ENCODE data around the gene LRRFIP1.
A peak's percentile ranks its signal among the peaks of the same experiment; 100 is the strongest.
"Not testable (repeated sequence)": the region's sequence is repeated elsewhere in the genome, so short reads cannot be mapped to it uniquely, and the experiment has no call there.

The LRRFIP1 gene, protein sequence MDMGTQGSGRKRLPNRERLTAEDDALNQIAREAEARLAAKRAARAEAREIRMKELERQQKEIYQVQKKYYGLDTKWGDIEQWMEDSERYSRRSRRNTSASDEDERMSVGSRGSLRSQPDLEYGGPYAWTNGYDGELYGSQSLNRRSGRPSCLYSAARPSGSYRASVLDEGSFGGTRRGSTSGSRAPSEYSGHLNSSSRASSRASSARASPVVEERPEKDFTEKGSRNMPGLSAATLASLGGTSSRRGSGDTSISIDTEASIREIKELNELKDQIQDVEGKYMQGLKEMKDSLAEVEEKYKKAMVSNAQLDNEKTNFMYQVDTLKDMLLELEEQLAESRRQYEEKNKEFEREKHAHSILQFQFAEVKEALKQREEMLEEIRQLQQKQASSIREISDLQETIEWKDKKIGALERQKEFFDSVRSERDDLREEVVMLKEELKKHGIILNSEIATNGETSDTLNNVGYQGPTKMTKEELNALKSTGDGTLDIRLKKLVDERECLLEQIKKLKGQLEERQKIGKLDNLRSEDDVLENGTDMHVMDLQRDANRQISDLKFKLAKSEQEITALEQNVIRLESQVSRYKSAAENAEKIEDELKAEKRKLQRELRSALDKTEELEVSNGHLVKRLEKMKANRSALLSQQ

DNA sequence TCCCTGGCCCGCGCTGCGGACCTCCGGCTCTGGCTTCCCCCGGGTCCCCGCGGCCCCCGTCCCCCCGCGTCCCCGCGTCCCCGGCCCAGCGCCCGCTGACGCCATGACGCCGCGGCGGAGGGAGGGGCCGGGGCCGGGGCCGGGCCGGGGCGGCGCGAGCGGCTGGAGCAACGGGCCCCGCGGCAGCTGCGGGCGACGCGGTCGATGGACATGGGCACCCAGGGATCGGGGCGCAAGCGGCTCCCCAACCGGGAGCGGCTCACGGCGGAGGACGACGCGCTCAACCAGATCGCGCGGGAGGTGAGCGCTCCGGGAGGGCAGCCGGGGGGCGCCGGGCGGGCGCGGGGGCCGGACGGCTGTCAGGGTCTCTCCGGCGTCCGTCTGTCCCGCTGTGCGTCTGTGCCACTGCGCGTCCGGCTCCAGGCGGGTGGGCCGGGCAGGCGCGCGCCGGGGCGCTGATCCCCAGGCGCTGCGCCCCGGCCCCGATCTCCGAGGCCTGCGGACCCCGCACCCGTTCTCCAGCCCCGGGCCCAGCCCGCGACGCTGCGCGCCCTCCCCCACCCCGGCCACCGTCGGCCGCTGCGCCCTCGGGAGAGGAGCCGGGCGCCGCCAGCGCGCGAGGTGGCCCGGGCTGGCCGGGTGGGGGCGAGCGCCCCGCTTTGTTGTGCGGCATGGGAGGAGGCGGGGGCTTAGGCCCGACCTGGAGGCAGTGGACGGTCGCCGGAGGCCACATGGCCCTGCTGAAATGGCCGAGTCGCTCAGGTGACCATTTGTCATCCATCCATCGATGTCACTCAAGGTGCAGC, at the start of gene LRRFIP1:
Gene LRRFIP1, plus strand, starts transcription at position 147 of the 806 bp plus-strand sequence. Its CDS starts 58 bp downstream, at position 205.
- no peak for DNase-seq

DNA sequence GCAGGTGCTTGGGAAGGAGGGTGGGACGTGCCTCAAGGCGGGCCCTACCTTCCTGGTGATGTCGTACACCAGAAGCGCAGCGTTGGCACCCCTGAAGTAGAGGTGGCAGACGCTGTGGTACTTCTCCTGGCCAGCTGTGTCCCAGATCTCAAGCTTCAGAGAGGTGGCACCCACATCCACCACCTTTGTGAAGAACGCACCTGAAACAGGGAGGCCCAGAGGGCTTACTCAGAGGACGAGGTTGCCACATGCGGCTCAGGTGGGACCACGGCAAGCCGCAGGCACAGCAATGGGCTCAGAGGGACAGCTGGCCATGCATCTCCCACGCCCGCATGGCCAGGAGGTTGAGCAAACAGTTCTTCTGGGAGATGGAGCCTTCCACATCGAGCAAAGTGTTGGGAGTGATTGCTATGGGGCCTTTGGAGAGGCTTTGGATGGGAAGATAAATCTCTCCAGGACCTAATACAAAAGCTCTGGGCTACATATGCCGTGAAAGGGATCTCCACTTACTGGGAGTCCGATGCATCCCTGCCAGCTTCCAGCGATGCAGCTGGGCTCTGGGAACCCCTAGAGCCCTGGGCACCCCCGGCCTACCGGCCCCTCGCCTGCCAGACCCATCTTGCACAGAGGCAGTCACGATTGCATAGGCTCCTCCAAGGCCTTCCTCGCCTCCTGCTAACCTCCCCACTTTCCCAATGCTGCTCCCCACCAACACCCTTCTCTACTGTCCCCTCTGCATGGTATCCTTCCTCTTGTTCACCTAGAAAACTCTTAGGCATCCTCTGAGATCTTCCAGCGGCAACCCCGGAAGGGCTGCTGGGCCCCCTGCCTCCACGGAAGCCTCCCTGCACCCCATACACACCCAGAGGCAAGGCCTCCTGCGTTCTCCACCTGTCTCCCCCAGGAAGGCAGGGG, 49.2 kb upstream of the LRRFIP1 start:
- no peak for DNase-seq

DNA sequence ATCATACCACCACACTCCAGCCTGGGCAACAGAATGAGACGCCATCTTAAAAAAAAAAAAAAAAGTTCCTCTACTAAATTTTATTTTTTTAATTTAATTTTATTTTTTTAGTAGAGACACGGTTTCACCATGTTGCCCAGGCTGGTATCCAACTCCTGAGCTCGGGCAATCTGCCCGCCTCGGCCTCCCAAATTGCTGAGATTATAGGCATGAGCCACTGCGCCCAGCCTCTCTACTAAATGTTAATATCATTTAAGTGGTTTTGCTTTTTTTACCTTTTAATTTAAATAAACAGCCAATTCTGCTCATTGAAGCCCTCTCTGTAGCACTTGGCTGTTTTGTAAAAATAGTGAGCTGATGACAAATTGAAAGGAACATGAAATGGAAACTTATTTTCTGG, 46.1 kb upstream of the LRRFIP1 start:
- no peak for DNase-seq

DNA sequence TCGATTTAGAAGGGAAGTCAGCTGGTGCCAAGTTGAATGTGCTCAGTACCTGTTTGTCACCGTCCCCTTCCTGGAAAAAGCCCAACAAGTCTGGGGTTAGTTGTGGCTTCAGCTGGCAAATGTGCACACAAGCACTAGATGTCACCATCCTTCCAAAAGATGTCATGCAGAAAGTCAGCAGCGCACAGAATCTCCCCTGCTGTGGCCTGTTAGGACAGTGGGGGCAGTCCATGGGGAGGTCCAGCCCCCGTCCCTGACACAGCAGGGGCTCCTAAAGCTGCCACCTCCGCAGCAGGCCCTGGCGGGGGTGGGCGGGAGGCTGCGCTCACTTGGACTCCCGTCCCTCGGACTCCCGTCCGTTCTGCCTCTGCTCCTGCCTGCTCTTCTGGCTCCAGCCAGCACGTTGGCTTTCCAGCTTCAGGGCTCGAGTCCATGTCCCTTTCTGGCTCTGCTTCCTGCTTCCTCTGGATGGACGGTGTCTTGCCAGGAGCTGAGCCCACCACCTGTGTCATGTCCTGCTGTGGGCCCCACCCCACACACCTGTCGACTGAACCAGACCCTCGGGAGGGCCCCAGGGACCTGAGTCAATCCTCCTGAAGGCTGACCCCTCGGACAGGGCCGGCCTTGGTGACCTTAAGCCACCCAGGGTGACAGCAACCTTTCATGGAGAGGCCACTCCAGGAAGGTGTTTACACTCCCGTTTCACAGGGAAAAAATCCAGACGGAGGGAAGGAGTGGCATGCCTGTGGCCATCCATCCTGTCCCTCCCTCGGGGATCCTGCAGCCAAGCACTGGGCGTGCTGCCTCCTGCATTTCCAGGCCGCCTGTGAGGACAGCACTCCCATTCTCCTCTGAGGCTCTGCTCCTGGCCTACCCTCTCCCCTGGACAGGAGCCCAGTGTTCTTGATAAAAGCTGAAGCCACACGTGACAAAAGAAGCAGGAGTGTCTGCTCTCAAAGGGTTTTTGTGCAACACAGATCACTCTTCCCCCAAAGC, 45.3 kb upstream of the LRRFIP1 start:
- peak; percentile 40 to 57 for DNase-seq

DNA sequence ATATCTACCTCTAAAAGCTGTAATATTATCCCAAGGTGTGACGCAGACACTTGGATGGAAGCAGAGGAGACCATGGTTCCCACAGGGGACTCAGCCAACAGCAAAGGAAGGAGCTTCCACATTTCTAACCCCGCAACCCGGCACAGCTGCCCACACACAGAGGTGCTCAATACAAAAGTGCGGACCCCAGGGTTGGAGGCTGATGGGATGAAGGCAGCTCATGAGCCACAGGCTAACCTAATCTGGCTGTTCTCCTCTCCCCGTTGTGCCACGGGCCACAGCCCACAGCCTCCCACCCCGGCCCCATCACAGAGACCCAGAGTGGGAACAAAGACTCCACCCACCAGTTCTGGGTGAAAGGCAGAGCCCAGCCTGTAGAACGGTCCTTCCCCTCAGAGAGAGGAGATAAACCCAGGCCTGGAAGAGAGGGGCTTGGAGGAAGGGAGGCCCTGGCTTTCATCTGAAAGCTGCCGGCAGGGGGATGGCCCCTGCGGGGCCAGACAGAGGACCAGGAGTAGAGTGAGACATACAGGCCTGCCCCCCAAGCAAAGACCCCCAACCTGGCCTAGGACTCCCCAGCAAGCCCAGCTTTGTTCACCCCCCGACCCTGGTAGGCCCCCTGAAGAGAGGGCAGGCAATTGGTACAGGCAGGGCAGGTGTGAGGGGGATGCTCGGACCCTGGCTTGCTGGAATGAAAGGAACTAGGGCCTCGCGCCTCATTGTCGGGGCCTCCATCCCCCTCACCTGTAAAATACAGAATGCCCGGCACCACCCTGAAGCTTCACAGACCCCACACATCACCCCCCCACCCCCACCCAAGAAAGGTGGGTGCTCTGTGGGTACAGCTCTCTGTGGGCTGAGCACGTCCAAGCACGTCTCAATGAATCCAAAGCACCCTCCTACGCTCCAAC, 43.7 kb upstream of the LRRFIP1 start:
- no peak for DNase-seq

DNA sequence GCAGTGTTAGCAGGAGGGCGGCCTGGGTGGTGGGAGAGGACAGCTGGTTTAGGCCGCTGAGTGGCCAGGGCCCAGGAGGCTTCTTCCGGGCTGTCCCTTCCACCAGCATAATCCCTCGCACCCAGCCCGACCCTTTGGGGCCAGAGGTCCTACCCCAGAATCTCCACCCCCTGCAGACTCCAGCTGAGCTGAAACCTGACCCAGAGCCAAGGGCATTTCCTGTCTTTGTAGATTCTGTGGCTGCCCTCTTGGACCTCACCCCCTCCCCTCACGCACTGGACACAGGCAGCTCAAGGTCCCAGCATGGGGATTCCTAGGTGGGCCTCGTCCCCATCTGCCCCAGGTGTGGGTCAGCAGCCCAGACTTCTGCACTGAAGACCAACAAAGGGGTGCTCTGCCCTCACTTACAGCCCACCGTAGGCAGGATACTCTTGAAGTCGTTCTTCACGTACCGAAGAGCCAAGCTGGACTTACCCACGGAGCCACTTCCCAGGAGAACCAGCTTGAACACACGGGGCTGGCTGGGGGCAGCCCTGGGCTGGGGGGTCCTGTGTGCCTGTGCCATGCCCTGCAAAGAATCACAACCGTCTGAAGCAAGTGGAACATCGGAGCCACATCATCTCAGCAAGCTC, 41.7 kb upstream of the LRRFIP1 start:
- DNase-seq: no peak

DNA sequence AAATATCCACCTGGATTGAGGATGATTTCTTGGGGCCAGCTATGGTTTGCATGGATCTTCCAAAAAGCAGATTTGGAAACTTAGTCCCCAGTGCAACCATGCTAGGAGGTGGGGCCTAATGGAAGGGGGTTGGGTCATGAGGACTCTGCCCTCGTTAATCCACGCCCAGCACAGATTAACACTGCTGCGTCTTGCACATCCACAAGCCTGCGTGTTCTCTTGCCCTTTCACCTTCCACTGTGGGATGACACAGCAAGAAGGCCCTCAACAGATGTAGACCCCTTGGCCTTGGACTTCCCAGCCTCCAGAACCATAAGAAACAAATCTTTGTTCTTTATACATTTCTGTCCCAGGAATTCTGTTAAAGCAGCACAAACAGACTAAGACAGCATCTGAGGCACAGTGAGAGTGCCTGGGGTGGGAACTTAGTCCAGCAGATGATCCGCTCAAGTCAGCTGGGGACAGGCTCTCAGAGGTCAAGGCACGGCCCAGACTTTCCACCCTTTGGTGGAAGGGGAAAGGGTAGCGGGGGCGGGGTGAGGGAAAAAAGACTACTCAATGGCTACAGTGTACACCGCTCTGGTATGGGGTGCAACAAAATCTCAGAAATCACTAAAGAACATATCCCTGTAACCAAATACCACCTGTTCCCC, 39.2 kb upstream of the LRRFIP1 start:
- DNase-seq: no peak

DNA sequence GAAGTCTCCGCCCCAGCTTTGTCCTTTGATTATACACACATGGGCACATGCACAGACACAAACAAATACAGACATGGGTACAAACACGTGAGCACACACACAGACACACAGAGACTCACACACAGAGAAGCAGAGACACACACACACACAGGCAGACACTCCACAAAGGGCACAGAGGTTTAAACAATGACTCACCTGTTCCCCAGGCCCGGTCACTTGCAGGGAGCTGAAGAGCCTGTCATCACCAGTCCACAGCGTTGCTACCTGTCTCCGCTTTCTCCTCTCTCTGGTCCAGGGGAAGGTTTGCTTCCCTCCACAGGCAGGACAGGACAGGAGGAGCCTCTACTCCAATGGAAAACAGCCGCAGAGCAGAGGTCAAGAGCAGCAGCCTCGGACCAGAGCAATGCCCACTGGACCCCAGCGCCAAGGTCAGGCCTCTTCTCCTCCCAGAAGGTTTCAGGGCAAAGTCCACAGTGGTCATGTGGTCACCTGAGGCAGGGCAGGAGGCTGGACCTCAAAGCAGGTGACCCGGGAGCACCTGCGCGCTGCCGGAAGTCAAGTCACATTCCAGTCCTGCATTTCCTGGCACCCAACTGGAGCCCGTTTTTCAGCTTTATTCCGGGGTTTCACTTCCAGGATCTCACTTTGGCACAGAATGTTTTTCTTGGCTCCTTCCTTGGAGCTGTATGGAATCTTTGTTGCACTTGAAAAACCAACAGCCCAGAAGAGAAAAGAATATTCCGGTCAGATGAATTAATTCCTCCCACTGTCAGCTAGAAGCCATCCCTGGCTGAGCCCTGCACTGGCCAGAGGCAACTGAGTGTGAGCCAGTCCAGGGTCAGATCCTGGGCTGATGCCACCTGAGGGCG, 36.9 kb upstream of the LRRFIP1 start, which contains the start of gene RAB17:
Gene RAB17, minus strand, starts transcription at position 463 of the 869 bp plus-strand sequence. CDS start 4,580 bp downstream, outside the sequence.
- DNase-seq: peak in 1 of 2 experiments; percentile 48

DNA sequence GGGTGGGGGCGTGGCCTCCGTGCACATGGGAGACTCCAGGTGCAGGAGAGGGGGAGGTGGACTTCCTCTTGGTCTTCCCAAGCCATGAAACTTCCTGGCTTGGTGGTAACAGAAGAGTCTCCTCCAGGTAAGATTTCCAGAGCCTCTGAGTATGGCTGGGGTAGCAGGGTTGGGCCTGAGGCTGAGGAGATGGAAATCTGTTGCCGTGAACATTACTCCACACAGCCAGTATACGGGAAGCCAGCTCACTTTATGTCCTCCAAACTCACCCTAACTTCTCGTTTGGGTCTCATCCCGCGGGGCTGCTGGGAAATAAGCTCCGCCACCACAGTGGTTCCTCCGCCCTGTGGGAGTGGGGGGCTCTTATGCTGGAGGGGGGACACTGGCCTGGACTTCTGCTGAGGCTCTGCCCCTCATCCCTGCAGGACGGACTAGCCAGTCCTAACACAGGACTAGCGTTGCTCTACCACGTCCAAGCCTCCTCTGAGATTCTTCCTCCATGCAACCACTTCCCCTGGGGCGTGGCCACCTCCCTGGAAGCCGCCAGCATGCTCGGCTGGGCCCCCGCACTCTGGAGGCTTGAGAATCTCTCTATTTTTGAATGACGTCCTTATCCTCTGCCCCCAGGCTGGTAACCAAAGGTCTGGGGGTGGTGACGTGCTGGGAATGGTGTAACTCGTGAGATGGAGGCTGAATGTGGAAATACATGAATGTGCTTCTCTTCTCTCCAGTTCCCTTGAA, 36.1 kb upstream of the LRRFIP1 start:
- DNase-seq: peak in 1 of 2 experiments; percentile 67

DNA sequence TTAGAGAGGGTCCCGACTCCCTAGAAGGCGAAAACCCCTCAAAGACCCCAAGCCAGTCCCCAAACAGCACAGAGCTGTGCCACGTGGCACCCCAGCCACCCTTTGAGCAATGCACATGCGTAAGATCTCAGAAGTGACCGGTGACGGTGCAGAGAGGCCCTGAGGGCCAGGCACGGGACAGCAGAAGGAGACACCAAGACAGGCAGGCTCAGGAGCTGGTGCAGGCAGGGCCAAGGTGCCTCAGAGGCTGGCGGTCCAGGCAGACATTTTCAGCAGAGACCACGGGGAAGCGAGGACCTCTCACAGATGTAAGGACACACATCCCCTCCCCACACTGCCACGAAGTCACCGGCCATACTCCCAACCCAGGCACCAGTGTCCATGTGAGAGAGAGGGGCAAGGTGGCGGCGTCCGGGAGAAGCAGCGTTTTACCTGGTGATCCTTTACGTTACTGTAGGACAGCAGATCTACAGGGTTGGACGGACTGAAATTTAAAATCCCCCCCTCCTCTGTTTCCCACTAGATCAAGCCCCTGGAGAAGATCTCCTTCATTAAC, 34.9 kb upstream of the LRRFIP1 start:
- no peak for DNase-seq

DNA sequence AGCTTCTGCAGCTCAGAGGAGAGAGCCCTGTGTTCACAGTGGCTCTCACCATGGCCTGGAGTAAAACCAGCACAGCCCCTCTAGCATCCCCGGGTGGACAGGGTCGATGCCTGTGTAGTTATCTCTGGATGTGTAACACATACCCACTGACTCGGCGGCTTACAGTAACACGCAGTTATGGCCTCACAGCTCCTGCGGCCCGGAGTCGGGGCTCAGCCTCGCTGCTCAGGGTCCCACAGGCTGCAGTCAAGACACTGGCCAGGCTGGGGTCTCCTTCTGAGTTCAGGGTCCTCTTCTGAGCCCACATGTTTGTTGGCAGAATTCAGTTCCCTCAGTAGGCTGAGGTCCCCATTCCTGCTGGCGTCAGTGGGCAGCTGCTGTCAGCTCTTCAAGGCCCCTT, 34.4 kb upstream of the LRRFIP1 start:
- no peak for DNase-seq

DNA sequence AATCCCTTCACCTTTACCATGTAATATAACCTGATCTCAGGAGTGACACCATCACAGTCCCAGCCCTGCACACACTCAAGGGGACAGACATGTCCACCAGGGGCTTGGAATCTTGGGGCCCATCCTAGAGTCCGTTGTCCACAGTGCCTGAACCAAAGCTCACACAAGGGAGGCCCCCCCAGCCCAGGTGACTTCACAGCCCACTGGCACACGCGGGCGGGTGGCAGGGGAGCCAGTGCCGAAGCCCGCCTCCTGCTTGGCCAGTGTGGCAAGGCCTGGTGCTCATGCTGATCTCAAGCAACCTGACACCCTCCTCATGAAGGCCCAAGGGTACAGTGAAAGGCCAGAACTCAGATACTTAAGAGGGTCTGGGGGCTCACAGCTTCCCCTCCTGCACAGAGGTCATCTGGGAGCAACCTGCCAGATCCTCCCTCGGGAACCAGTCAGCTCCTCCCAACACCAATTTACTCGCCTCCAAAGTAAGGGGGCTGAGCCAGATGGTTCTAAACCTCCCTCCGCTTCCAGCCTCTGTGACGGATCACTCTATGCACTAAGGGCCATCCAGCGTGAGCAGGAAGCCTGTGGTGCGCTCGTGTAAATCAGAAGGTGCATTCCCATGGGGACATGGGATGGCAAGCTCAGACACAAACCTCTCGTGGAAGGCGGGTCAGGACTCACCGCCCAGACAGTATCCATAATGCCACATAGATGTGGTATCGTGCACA, 33.6 kb upstream of the LRRFIP1 start:
- DNase-seq: no peak

DNA sequence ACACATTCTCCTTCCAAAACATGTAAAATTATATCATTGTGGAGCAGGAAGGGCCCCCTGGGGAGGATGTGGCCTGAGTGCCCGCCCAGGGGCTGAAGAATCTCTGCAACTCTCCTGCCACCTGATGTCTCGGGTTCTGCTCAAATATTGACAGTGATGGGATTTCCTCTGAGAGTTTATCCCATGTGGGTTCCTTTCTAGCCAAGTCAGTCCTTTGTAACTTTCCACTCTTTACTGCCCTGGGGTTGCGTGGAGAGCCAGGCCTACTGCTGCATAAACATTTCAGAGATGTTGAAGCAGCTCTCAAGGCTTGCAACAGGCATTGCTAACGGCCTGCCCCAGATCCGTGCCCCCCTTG, 32.9 kb upstream of the LRRFIP1 start:
- no peak for DNase-seq

DNA sequence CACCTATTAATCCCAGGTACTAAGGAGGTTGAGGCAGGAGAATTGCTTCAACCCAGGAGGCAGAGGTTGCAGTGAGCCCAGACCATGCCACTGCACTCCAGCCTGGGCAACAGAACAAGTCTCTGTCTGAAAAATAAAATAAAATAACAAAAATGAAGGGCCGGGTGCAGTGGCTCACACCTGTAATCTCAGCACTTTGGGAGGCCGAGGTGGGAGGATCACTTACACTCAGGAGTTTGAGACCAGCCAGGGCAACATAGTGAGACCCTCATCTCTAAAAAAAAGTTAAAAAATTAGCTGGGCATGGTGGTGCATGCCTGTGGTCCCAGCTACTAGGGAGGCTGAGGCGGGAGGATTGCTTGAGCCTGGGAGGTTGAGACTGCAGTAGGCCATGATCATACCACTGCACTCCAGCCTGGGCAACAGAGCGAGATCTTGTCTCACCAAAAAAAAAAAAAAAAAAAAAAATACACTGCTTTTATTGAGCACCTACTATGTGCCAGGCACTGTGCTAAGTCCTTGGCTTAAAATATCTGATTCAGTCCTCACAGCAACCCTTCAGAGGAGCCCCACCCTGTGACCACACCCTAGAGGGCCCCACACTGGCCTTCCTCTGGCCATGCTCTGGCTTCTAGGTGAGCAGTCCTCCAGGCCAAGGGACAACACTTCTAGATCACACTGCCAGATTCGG, 31.4 kb upstream of the LRRFIP1 start:
- DNase-seq: not testable (repeated sequence)

DNA sequence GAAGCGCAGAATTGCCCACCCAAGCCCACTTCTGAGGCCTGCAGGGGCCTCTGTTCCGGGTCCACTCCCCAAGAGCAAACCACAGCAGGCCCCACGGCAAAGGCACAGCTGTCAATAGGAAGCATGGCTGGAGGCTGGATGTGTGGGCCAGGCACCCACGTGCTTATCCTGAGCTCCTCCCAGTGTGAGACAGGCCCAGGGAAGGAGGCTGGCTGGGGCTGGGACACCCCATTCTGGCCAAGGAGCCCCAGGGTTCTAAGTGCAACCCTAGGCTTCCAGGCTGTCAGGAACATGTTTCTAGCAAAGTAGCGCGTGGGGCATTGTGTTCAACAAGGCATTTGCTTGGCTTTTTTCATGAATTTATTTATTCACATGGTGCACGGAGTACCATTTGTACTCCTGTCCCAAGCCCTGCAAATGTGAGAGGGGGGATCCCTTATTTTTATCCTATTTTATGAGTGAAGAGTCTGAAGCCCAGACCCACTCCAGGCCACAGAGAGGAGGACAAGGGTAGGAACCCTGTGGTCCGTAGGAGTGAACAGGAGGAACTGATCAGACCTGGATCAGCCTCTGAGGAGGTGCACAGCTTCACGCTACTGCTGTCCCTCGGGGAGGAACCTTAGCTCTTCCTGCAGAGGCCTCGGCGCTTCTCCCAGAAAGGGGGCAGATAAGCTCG, 30.7 kb upstream of the LRRFIP1 start:
- no peak for DNase-seq

All from SHP77 (cell line).